Mucosa of descending colon (tissue), 3 donors: ENCODE data around the gene PIGL. TPM values are rescaled to one million over a fixed set of nuclear protein-coding genes. Genes with fewer than 3 reads are reported as not detected.

ENCODE experiments used
- ATAC-seq: fragments of 200-7000 bp; cut with Tn5 transposase; one replicate; pipeline ENCODE4 v1.9.1; 2020; ENCODE audit warnings: mild to moderate bottlenecking, moderate library complexity
- DNase-seq, 3 donors: peaks; one replicate each; pipeline ENCODE4 v3.0.0-alpha.2; 2020
- H3K36me3 ChIP-seq: fragments of 200-600 bp; one replicate; pipeline ENCODE4 v1.8.0; 2021; ENCODE audit warnings: low read depth, mild to moderate bottlenecking
- H3K4me1 ChIP-seq: fragments of 200-600 bp; one replicate; pipeline ENCODE4 v1.8.0; 2021; ENCODE audit warnings: low read depth, mild to moderate bottlenecking
- H3K4me3 ChIP-seq: fragments of 200-600 bp; one replicate; pipeline ENCODE4 v1.8.0; 2021; ENCODE audit warnings: mild to moderate bottlenecking
- H3K9me3 ChIP-seq: fragments of 200-600 bp; one replicate; pipeline ENCODE4 v1.8.0; 2021; ENCODE audit warnings: mild to moderate bottlenecking
- intact Hi-C, 2 donors: fragments of 100-400 bp; cut with DNase I in 1 of 2; cut with micrococcal nuclease in 1 of 2; formaldehyde crosslinking; loops; one replicate each; pipeline versions ENCODE4 v1.11.0 to v1.11.1; 2022; cut with DNase I, micrococcal nuclease
- long read RNA-seq, 2 donors: library from polyadenylated mRNA; unstranded; transcript quantifications; one replicate each; pipeline ENCODE4 v2.0.0, GENCODE V29; 2019 to 2021
- total RNA-seq, 3 donors: library from RNA; stranded (reverse); fragmentation: NEBNext Ultra II Directional in 2 of 3; extraction: Animal tissue kit (Norgen Biotek cat#: 25700) in 2 of 3; gene quantifications; one replicate each; pipeline versions ENCODE4 v1.2.1 to v1.2.4, GENCODE V29; 2021 to 2023
- TF ChIP-seq, protein P1 (sequence below): fragments of 200-600 bp; IDR thresholded peaks from one replicate; pipeline ENCODE4 v1.8.0; 2022; ENCODE audit warnings: antibody characterized with exemption, mild to moderate bottlenecking
- donor health status: DM: no; HTN: no; CAD: no; lungs with moderate emphysema.
- donor health status: DM: no; HTN: no; CAD: no.
- donor health status: DM: no; HTN: yes; CAD: no.

PIGL gene
- total RNA-seq = 10 to 100 TPM; 28.2 to 51.8 (median 49.8) TPM
- long read RNA-seq, donor 1, partial matches to known transcripts = 1 of 9 reads
- long read RNA-seq, donor 1, other reads (novel, unspliced or antisense) = 6 of 9 reads
- long read RNA-seq, donor 2, partial matches to known transcripts = 0 of 10 reads
- long read RNA-seq, donor 2, other reads (novel, unspliced or antisense) = 3 of 10 reads

- peaks cover 23% of the 10 kb centered on the region for H3K4me1 ChIP-seq
- DNase-seq (peak; percentile 90), ATAC-seq (peak; percentile 76)
- TF ChIP-seq, protein P1, sequence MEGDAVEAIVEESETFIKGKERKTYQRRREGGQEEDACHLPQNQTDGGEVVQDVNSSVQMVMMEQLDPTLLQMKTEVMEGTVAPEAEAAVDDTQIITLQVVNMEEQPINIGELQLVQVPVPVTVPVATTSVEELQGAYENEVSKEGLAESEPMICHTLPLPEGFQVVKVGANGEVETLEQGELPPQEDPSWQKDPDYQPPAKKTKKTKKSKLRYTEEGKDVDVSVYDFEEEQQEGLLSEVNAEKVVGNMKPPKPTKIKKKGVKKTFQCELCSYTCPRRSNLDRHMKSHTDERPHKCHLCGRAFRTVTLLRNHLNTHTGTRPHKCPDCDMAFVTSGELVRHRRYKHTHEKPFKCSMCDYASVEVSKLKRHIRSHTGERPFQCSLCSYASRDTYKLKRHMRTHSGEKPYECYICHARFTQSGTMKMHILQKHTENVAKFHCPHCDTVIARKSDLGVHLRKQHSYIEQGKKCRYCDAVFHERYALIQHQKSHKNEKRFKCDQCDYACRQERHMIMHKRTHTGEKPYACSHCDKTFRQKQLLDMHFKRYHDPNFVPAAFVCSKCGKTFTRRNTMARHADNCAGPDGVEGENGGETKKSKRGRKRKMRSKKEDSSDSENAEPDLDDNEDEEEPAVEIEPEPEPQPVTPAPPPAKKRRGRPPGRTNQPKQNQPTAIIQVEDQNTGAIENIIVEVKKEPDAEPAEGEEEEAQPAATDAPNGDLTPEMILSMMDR = no peak
- intact Hi-C loops = no loop called here
- peak within 1 kb of the TSS; percentile 33 for H3K4me3 ChIP-seq
- no peaks in the 10 kb centered on the region for H3K36me3 ChIP-seq
- no peaks in the 10 kb centered on the region for H3K9me3 ChIP-seq
Observed at GRCh38 chr17:16217002-16217635, at the start of gene PIGL. TSS of gene PIGL (plus strand) at chr17:16217210. CDS start at chr17:16217227, 17 bp downstream.

- H3K4me1 ChIP-seq = no peaks in the 10 kb centered on the region
- TF ChIP-seq, protein P1 = no peak
- no peaks in the 10 kb centered on the region for H3K9me3 ChIP-seq
- H3K36me3 ChIP-seq = no peaks in the 10 kb centered on the region
- intact Hi-C loops = no loop called here
- ATAC-seq = peak; percentile 62
- H3K4me3 ChIP-seq = no peak overlapping the region
- no peak for DNase-seq
Observed at GRCh38 chr17:16171613-16172012, 45.4 kb upstream of the PIGL start.

- TF ChIP-seq, protein P1 = no peak
- ATAC-seq = no peak
- Histone ChIP-seq H3K4me3 (no peak overlapping the region), H3K36me3 (no peaks in the 10 kb centered on the region), H3K9me3 (no peaks in the 10 kb centered on the region), H3K4me1 (no peaks in the 10 kb centered on the region)
- DNase-seq = no peak
- intact Hi-C loops = no loop called here
Observed at GRCh38 chr17:16178836-16179235, 38.2 kb upstream of the PIGL start.

GRCh38 chr17:16181581-16181980, 35.4 kb upstream of the PIGL start:
- intact Hi-C loops = no loop called here
- ATAC-seq (no peak), DNase-seq (no peak)
- no peak overlapping the region for H3K4me3 ChIP-seq
- no peaks in the 10 kb centered on the region for H3K36me3 ChIP-seq
- H3K9me3 ChIP-seq = no peaks in the 10 kb centered on the region
- TF ChIP-seq, protein P1 = no peak
- H3K4me1 ChIP-seq = no peaks in the 10 kb centered on the region

DNA sequence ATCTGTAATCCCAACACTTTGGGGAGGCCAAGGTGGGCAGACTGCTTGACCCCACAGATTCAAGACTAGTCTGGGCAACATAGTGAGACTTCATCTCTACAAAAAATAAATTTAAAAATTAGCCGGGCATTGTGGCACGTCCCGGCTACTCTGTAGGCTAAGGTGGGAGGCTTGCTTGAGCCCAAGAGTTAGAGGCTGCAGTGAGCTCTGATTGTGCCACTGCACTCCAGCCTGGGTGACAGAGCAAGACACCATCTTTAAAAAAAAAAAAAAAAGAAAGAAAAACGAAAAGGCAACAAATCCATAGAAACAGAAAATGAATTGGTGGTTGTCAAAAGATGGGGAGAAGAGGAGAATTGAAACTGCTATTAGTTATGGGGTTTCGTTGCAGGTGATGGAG, 29.4 kb upstream of the PIGL start:
- ATAC-seq (no peak), DNase-seq (no peak)
- intact Hi-C loops = no loop called here
- TF ChIP-seq, protein P1 = no peak
- no peaks in the 10 kb centered on the region for H3K9me3 ChIP-seq
- no peak overlapping the region for H3K4me3 ChIP-seq
- peaks cover 9% of the 10 kb centered on the region for H3K36me3 ChIP-seq
- H3K4me1 ChIP-seq = no peaks in the 10 kb centered on the region
